Activated T-helper 17 cell treated with anti-CD3 and anti-CD28 coated beads, Interleukin-2, amount 50 U/mL, for 72 hours (primary cell): ENCODE results near the gene MYH14. TPM values are rescaled to one million over a fixed set of nuclear protein-coding genes. Genes with fewer than 3 reads are reported as not detected.
A peak's percentile ranks its signal among the peaks of the same experiment; 100 is the strongest.

Experiments
- ATAC-seq: fragments of 150-1000 bp; cut with Tn5 transposase; replicated peaks from 2 replicates; pipeline ENCODE4 v1.10.0; 2021; ENCODE audit warnings: mild to moderate bottlenecking, moderate library complexity
- H3K27ac Mint-ChIP-seq: one replicate; pipeline ENCODE4 v1.8.0; 2022; ENCODE audit warnings: mixed read lengths
- H3K27me3 Mint-ChIP-seq: one replicate; pipeline ENCODE4 v1.8.0; 2022; ENCODE audit warnings: mixed read lengths
- H3K36me3 Mint-ChIP-seq: one replicate; pipeline ENCODE4 v1.8.0; 2022; ENCODE audit warnings: low read depth, mild to moderate bottlenecking, mixed read lengths
- H3K4me1 Mint-ChIP-seq: one replicate; pipeline ENCODE4 v1.8.0; 2022; ENCODE audit warnings: mixed read lengths
- H3K4me3 Mint-ChIP-seq: one replicate; pipeline ENCODE4 v1.8.0; 2022; ENCODE audit warnings: mild to moderate bottlenecking, mixed read lengths
- H3K9me3 Mint-ChIP-seq: one replicate; pipeline ENCODE4 v1.8.0; 2022; ENCODE audit warnings: mixed read lengths
- total RNA-seq, 2 donors: library from RNA; stranded (reverse); gene quantifications; one replicate each; pipeline ENCODE4 v1.2.3, GENCODE V29; 2022

The MYH14 gene
- total RNA-seq, 2 donors from 2014 or later, result not detected

DNA sequence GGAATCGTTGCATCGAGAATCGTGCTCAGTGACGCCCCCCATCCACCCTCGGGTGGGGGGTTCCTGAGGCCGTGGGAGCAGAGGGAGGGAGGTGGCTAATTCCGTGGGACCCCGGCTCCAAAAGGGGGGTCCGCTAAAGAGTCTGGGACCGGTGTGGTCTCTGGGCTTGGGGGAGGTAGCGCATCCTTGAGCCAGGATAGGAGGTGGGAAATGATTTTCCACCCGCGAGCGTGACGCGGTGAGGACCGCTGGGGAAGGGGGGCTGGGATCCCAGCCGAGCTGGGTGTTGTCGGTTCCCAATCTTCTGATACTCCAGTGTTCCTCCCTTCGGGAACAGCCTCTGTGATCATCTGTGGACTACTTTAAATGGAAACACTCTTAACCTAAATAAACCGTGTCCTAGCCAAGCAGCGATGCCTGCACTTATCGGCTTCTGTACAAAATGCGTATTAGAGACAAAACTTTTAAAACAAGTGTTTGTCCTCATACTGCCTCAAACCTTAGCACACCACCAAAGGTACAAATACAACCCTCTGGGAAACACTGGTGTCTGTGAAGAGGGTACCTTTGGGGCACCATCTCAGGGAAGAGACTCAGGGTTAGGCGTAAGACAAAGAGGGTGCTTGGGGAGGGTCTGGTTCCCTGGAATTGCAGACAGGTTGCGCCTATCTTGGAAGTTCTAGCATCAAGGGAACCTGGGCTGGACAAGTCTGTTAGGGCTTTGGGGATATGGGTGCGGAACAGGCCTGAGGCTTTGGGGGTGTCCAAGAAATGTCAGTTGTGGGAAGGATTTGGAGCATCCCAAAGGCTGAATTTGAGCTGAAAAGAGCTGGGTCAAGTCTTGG is 109.8 kb downstream of the MYH14 start:
- Mint-ChIP-seq H3K9me3 (no peaks in the 10 kb centered on the region), H3K4me3 (no peak overlapping the region), H3K27ac (no peak overlapping the region), H3K36me3 (peaks cover 11% of the 10 kb centered on the region), H3K27me3 (peaks cover 62% of the 10 kb centered on the region), H3K4me1 (peaks cover 6% of the 10 kb centered on the region)
- ATAC-seq, result no peak

DNA sequence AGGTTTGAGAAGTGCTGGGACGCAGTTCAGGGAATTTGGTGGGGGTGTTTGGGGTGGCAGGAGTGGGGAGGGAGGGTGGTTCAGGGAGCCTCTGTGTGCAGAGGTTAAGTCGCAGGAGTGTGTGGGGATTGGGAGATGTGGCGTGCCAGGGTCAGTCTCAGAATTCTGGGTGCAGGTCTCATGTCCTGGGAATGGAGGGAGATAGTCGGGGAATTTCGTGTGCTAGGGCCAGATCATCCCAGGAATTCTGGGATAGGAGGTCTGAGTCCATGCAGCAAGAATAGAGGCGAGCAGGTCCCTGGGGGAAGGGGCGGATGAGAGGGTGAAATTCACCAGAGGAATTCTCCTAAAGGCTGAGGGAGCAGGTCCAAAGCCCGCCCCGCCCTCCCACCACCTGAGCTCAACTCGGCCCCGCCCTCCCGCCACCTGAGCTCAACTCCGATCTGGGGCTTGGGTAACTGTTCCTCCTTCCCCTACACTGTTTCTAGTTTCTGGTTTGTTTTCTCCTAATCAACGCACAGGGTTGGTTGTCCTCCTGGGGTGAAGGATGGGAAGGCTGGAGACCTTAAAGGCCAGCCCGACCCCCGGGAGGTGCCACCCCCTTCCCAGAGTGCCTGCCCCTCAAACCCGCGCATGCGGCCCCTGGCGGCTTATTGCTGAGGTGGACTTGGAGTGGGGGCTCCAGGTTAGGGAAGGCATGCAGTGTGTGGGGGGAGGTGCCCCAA is 110.6 kb downstream of the MYH14 start:
- no peaks in the 10 kb centered on the region for H3K9me3 Mint-ChIP-seq
- peaks cover 6% of the 10 kb centered on the region for H3K4me1 Mint-ChIP-seq
- peaks cover 11% of the 10 kb centered on the region for H3K36me3 Mint-ChIP-seq
- H3K4me3 Mint-ChIP-seq, result no peak overlapping the region
- no peak overlapping the region for H3K27ac Mint-ChIP-seq
- H3K27me3 Mint-ChIP-seq, result peaks cover 56% of the 10 kb centered on the region
- no peak for ATAC-seq

DNA sequence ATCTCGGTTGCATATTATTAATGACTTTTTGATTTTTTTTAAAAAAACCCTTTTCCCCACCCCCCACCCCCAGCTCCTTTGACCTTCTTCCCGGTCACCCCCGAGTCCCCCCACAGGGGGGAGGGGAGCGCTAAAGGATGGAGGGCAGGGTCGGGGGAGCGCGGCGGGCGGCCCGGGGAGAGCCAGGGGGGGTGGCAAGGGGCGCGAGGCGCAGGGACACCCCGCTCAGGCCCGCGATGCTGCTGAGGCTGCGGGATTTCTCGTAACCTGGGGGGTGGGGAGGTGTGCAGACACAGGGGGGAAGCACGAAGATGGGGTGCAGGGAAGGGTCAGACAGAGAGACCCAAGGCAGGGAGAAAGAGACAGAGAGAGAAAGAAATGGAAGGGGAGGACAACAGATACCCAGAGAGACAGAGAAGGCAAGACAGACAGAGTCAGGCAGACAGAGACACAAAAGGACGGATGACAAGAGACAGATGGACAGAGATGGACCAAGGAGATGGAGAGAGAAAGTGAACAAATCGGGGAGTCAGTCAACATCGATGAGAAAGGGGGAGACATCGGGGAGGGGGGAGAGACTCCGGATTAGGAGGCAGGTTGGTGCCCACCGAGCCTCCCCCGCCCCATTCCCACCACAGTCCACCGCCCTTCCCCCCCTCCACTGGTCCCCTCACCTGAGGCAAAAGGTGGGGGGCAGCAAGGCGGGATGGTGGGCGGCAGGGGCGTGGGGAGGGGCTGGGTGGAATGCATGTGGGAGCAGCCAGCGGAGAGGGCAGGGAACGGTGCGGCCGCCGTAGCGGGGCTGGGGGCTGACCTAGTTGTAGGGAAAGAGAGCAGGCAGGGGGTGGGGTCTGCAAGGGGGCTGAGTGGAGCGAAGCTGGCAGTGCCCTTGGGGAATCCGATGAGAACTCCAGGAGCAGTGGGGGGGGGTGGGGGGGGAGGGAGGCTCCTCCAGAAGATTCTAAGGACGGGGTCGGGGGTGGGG is 111.6 kb downstream of the MYH14 start:
- H3K27me3 Mint-ChIP-seq, result peaks cover 49% of the 10 kb centered on the region
- H3K4me3 Mint-ChIP-seq, result peak overlapping the region; percentile 49
- H3K27ac Mint-ChIP-seq, result no peak overlapping the region
- peaks cover 6% of the 10 kb centered on the region for H3K4me1 Mint-ChIP-seq
- H3K36me3 Mint-ChIP-seq, result peaks cover 11% of the 10 kb centered on the region
- no peak for ATAC-seq
- H3K9me3 Mint-ChIP-seq, result no peaks in the 10 kb centered on the region

DNA sequence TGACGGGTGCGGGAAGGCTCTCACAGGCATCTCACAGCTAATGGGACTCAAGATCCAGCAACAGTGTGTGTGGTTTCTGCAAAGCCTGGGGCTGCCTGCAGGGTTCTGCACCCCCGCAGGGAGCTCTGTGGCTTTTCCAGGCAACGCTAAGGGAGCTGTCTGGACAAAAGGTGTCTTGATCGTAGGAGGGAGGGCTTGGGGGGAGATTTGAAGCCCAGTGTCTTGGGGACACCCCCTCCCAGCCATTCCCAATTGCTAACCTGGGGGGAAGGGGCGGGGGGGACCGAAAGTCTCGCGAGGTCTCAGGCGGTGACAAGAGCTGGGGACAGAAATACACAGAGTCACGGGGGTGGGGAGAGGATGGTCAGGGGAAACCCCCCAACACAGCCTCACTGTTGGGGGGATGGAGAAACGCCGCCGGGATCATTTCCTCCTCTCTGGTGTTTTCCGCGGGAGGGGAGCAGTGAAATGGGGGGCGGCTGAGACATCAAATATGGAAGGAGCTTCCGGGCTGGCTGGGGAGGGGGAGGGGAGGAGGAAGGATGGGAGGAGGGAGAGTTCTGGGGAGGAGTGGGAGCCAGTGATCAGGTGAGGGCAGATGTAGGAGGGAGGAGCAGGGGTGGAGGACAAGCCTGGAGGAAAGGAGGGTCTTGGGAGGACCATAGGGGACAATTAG is 112.5 kb downstream of the MYH14 start:
- peak overlapping the region; percentile 49 for H3K4me3 Mint-ChIP-seq
- no peak overlapping the region for H3K27ac Mint-ChIP-seq
- ATAC-seq, result peak; percentile 66
- H3K27me3 Mint-ChIP-seq, result peaks cover 40% of the 10 kb centered on the region
- H3K4me1 Mint-ChIP-seq, result peaks cover 6% of the 10 kb centered on the region
- peaks cover 11% of the 10 kb centered on the region for H3K36me3 Mint-ChIP-seq
- no peaks in the 10 kb centered on the region for H3K9me3 Mint-ChIP-seq

DNA sequence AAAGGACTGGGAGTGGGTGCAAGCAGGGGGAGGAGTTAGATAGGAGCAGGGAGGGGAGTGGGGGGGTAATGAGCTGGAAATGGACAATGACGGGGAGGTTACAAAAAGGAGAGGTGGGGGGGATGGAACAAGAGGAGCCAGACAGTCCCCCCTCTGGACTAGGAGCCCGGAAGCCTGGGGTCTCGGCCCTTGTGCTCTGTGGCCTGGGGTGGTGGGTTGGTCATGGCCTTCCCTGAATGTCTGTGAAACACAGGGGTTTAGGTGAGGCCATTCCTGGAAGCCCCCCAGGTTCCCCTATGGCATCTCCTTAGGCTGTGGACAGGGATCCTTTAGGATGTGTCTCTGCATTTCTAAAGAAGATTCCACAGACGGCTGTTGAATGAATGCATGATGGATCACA is 113.7 kb downstream of the MYH14 start:
- Mint-ChIP-seq H3K27me3 (peaks cover 38% of the 10 kb centered on the region), H3K4me1 (peaks cover 6% of the 10 kb centered on the region), H3K36me3 (peaks cover 11% of the 10 kb centered on the region), H3K4me3 (no peak overlapping the region), H3K27ac (no peak overlapping the region), H3K9me3 (no peaks in the 10 kb centered on the region)
- no peak for ATAC-seq

DNA sequence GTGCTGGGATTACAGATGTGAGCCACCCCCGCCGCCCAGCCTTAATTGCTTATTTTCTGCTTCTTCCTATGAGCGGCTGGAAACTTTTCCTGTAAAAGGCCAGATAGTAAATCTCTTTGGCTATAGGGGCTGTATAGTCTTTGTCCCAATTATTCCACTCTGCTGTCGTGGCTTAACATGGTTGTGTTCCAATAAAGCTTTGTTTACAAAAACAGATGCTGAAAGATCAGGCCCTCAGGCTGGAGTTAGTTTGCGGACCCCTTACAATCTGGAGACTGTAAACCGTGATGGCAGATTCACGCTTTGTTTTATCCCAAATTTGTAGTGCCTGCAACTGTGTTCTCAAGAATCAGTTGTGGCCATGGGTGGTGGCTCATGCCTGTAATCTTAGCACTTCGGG is 115.0 kb downstream of the MYH14 start:
- no peak overlapping the region for H3K27ac Mint-ChIP-seq
- no peak overlapping the region for H3K4me3 Mint-ChIP-seq
- no peaks in the 10 kb centered on the region for H3K9me3 Mint-ChIP-seq
- peaks cover 11% of the 10 kb centered on the region for H3K36me3 Mint-ChIP-seq
- peaks cover 36% of the 10 kb centered on the region for H3K27me3 Mint-ChIP-seq
- ATAC-seq, result no peak
- peaks cover 6% of the 10 kb centered on the region for H3K4me1 Mint-ChIP-seq

DNA sequence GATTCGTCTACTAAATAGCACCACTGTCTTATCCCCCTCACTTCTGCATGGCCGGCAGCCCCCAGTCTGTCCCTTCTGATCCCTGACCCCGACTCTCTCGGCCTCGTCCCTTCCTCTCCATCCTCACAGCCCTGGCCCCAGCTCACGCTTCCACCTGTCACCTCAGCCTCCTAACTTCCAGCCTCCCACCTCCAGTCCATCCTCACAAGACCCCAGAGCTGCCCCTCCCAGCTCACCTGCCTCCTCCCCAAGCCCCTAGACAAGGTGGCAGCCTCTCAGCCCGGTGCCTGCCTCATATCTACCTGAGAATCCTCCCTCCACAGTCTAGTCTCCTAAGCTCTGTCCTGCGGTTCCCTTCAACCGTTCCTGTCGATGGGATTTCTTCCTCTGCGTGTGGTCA is 115.7 kb downstream of the MYH14 start:
- peaks cover 6% of the 10 kb centered on the region for H3K4me1 Mint-ChIP-seq
- H3K4me3 Mint-ChIP-seq, result no peak overlapping the region
- no peak for ATAC-seq
- peaks cover 11% of the 10 kb centered on the region for H3K36me3 Mint-ChIP-seq
- H3K9me3 Mint-ChIP-seq, result no peaks in the 10 kb centered on the region
- no peak overlapping the region for H3K27ac Mint-ChIP-seq
- H3K27me3 Mint-ChIP-seq, result peaks cover 30% of the 10 kb centered on the region

DNA sequence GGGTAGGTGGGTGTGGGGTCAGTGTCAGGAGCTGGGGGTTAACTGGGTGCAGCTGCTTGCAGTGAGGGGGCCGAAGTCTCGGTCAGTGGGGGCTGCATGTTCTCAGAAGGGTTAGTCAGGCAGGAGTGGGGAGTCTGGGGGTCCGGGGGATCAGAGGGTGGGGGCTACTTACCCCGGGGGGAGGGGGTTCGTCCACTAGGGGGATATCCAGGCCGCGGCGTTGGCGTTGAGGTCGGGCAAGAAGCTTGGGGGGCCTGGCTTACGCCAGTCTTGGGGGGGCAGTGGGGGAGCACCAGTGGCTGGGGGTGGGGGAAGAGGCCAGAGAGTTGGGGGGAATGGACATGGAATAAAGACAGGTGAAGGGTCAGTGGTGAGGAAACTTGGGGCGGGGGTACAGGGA is 116.6 kb downstream of the MYH14 start:
- H3K9me3 Mint-ChIP-seq, result no peaks in the 10 kb centered on the region
- peaks cover 24% of the 10 kb centered on the region for H3K27me3 Mint-ChIP-seq
- H3K4me1 Mint-ChIP-seq, result peaks cover 11% of the 10 kb centered on the region
- no peak overlapping the region for H3K27ac Mint-ChIP-seq
- no peak for ATAC-seq
- peaks cover 7% of the 10 kb centered on the region for H3K36me3 Mint-ChIP-seq
- H3K4me3 Mint-ChIP-seq, result no peak overlapping the region

DNA sequence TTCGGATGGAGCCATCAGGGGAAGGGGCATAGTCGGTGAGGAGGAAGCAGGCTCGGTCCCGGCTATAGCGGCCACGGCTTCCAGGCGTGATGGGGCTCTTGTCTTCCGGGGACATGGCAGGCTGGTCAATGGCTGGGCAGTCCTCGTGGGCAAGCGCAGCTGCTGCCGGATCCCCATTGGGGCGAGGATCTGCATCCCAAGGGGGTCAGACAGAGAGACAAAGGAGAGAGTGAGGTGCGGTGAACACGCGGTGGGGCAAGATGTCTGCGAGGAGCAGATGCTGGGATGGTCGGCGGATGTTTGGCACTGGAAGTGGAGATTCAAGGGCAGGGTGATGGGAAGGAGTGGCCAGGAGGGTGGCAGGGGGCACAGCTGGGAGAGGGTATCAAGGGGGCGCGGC is 117.2 kb downstream of the MYH14 start:
- Mint-ChIP-seq H3K9me3 (no peaks in the 10 kb centered on the region), H3K27ac (no peak overlapping the region), H3K4me1 (peaks cover 9% of the 10 kb centered on the region), H3K4me3 (no peak overlapping the region), H3K36me3 (peaks cover 5% of the 10 kb centered on the region), H3K27me3 (peaks cover 22% of the 10 kb centered on the region)
- no peak for ATAC-seq

DNA sequence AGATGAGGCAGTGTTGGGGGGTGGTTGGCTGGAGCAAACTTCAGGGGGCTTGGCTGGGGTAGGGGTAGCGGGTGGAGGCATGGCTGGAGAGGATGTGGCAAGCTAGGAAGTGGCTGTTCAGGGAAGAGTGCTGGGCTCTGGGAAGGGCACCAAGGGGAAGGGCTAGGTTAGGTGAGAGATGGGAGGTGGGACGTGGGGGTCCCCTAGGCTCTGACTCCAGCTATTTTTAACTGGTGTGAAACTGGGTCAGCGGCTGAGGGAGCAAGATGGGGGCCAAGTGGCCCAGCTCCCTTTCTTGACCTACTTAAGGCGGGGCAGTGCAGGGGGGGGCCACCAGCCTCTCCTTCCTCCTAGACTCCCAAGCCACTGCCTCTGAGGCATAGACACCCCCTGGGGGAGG is 118.4 kb downstream of the MYH14 start:
- peaks cover 3% of the 10 kb centered on the region for H3K36me3 Mint-ChIP-seq
- no peak overlapping the region for H3K27ac Mint-ChIP-seq
- no peaks in the 10 kb centered on the region for H3K9me3 Mint-ChIP-seq
- no peak for ATAC-seq
- H3K4me3 Mint-ChIP-seq, result no peak overlapping the region
- H3K4me1 Mint-ChIP-seq, result peaks cover 13% of the 10 kb centered on the region
- peaks cover 16% of the 10 kb centered on the region for H3K27me3 Mint-ChIP-seq

DNA sequence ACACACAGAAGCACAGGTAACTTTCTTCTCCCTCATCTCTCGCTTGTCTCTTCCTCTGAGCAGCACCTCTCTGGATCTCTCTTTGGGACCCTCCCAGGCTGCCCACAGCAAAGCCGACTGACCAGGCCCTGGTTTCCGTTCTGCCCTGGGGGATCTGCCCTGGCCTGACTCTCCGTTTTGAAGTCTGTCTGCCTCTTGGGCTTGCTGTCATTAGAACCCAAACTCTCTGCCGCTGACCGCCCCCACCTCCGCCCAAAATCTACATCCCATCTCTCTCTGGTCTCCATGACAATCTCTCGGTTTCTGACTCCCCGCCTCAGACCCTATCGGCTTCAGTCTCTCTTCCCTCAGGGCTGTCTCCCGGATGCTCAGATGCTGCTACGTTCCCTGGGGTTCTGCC is 118.8 kb downstream of the MYH14 start:
- no peak for ATAC-seq
- Mint-ChIP-seq H3K27me3 (peaks cover 20% of the 10 kb centered on the region), H3K9me3 (no peaks in the 10 kb centered on the region), H3K4me1 (peaks cover 17% of the 10 kb centered on the region), H3K4me3 (no peak overlapping the region), H3K27ac (no peak overlapping the region), H3K36me3 (peaks cover 7% of the 10 kb centered on the region)

DNA sequence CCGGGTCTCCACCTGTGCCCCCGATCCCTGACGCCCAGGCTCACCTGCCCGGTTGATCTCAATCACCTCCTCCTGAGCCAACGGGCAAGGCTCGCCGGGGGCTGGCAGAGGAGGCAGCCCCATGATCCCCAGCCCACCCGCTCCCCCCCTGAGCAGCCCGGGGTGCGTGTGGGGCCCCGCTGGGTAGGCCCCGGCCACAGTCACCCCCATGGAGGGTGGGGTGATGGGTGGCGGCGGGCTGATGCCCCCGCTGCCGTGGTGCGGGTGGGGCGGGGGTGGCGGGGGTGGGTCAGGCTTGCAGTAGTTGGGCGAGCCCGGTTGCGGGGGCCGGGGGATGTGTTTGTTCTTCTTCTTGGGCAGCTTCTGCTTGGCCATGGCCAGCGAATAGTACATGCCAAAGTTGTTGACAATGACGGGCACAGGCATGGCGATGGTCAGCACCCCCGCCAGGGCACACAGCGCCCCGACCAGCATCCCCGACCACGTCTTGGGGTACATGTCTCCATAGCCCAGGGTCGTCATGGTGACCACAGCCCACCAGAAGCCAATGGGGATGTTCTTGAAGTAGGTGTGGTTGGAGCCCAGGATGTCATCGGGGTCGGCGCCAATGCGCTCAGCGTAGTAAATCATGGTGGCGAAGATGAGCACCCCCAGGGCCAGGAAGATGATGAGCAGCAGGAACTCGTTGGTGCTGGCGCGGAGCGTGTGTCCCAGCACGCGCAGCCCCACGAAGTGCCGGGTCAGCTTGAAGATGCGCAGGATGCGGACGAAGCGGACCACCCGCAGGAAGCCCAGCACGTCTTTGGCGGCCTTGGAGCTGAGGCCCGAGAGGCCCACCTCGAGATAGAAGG is 119.7 kb downstream of the MYH14 start:
- Mint-ChIP-seq H3K27me3 (peaks cover 20% of the 10 kb centered on the region), H3K4me1 (peaks cover 23% of the 10 kb centered on the region), H3K36me3 (peaks cover 14% of the 10 kb centered on the region), H3K27ac (no peak overlapping the region), H3K4me3 (no peak overlapping the region), H3K9me3 (no peaks in the 10 kb centered on the region)
- no peak for ATAC-seq

DNA sequence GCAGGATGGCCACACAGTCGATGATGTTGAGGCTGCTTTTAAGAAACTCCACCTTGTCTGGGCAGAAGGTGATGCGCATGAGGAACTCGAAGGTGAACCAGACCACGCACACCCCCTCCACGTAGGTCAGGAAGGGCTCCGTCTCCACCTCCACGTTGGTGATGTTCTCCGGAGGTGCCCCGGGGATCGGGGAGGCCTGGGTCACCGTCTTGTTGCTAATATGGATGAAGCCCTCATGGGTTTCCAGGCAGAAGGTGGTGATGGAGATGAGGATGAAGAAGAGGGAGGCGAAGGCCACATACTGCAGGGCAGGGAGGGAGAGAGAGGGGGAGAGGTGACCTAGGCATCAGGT is 120.3 kb downstream of the MYH14 start:
- no peak for ATAC-seq
- Mint-ChIP-seq H3K27me3 (peaks cover 20% of the 10 kb centered on the region), H3K4me3 (no peak overlapping the region), H3K4me1 (peaks cover 23% of the 10 kb centered on the region), H3K9me3 (no peaks in the 10 kb centered on the region), H3K36me3 (peaks cover 14% of the 10 kb centered on the region), H3K27ac (no peak overlapping the region)
